ENCODE measurements around the gene TBX6.
"Not testable (repeated sequence)": the region's sequence is repeated elsewhere in the genome, so short reads cannot be mapped to it uniquely, and the experiment has no call there.

The TBX6 gene

DNA sequence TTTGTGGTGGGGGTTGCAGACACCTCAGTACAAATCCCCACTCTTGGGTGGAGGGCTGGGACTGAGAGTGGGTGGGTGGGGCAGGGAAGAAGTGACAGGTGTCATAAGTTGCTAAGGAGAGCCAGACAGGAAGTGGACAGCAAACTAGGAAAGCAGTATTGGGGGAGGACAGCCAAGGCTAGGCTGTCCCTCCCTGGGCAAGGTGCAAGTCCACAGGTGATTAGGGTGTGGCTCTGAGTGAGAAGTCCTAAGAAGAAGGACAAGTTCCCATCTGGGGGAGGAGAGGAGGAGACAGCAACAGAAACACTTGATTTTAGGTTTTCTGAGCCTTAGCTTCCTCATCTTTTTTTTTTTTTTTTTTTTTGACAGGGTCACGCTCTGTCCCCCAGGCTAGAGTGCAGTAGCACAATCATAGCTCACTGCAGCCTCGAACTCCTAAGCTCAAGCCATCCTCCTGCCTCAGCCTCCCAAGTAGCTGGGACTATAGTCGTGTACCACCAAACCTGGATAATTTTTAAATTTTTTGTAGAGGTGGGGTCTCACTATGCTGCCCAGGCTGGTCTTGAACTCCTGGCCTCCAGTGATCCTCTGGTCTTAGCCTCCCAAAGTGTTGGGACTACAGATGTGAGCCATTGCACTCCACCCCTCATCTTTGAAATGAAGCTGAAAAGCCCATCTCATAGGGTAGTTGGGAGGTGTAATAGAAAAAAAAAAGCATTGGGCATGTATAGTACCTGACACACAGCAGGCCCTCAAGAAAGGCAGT is 28.8 kb upstream of the TBX6 start:
- Histone ChIP-seq H3K9me3 (no peaks in the 10 kb centered on the region), H3K27me3 (no peaks in the 10 kb centered on the region), H3K4me3 (ENCODE audit: low read depth in 1 of 2, low read length in 1 of 2) (no peak overlapping the region), H3K27ac (peak overlapping the region; percentile 84), H3K4me1 (ENCODE audit: control insufficient read depth in 1 of 2, insufficient read depth in 1 of 2, low read depth in 1 of 2, low read length in 1 of 2) (peaks cover 30 to 34% of the 10 kb centered on the region in 2 experiments), H3K36me3 (peaks cover 58% of the 10 kb centered on the region)
- TF ChIP-seq CTCF (IDR thresholded peaks at IDR 0.05) = no peak

- TF ChIP-seq CTCF (IDR thresholded peaks at IDR 0.05) = no peak
- H3K36me3 ChIP-seq = peaks cover 69% of the 10 kb centered on the region
- no peaks in the 10 kb centered on the region for H3K27me3 ChIP-seq
- H3K4me1 ChIP-seq (ENCODE audit: control insufficient read depth in 1 of 2, insufficient read depth in 1 of 2, low read depth in 1 of 2, low read length in 1 of 2) = peaks cover 30 to 34% of the 10 kb centered on the region in 2 experiments
- H3K27ac ChIP-seq = no peak overlapping the region
- no peak overlapping the region for H3K4me3 ChIP-seq (ENCODE audit: low read depth in 1 of 2, low read length in 1 of 2)
- H3K9me3 ChIP-seq = no peaks in the 10 kb centered on the region
Observed at GRCh38 chr16:30119428-30119827, 27.7 kb upstream of the TBX6 start.

GRCh38 chr16:30117768-30118167 is 26.0 kb upstream of the TBX6 start:
- no peak for TF ChIP-seq CTCF (IDR thresholded peaks at IDR 0.05)
- no peak overlapping the region for H3K4me3 ChIP-seq (ENCODE audit: low read depth in 1 of 2, low read length in 1 of 2)
- no peaks in the 10 kb centered on the region for H3K27me3 ChIP-seq
- no peaks in the 10 kb centered on the region for H3K9me3 ChIP-seq
- H3K27ac ChIP-seq = no peak overlapping the region
- peaks cover 26 to 28% of the 10 kb centered on the region in 2 experiments for H3K4me1 ChIP-seq (ENCODE audit: control insufficient read depth in 1 of 2, insufficient read depth in 1 of 2, low read depth in 1 of 2, low read length in 1 of 2)
- peaks cover 85% of the 10 kb centered on the region for H3K36me3 ChIP-seq

- Histone ChIP-seq H3K27ac (no peak overlapping the region), H3K36me3 (peaks cover 94% of the 10 kb centered on the region), H3K27me3 (no peaks in the 10 kb centered on the region), H3K4me1 (ENCODE audit: control insufficient read depth in 1 of 2, insufficient read depth in 1 of 2, low read depth in 1 of 2, low read length in 1 of 2) (peaks cover 16 to 17% of the 10 kb centered on the region in 2 experiments), H3K9me3 (no peaks in the 10 kb centered on the region), H3K4me3 (ENCODE audit: low read depth in 1 of 2, low read length in 1 of 2) (no peak overlapping the region)
- TF ChIP-seq CTCF (IDR thresholded peaks at IDR 0.05) = no peak
Observed at GRCh38 chr16:30116291-30117207, 24.8 kb upstream of the TBX6 start.

- Histone ChIP-seq H3K9me3 (no peaks in the 10 kb centered on the region), H3K4me1 (ENCODE audit: control insufficient read depth in 1 of 2, insufficient read depth in 1 of 2, low read depth in 1 of 2, low read length in 1 of 2) (peaks cover 3 to 4% of the 10 kb centered on the region in 2 experiments), H3K27ac (no peak overlapping the region), H3K36me3 (peaks cover 100% of the 10 kb centered on the region), H3K27me3 (no peaks in the 10 kb centered on the region), H3K4me3 (ENCODE audit: low read depth in 1 of 2, low read length in 1 of 2) (no peak overlapping the region)
- no peak for TF ChIP-seq CTCF (IDR thresholded peaks at IDR 0.05)
Observed at GRCh38 chr16:30115238-30115637, 23.5 kb upstream of the TBX6 start.

GRCh38 chr16:30114833-30115232 is 23.1 kb upstream of the TBX6 start:
- H3K4me3 ChIP-seq (ENCODE audit: low read depth in 1 of 2, low read length in 1 of 2); H3K27ac ChIP-seq; H3K4me1 ChIP-seq (ENCODE audit: control insufficient read depth in 1 of 2, insufficient read depth in 1 of 2, low read depth in 1 of 2, low read length in 1 of 2); H3K9me3 ChIP-seq; H3K27me3 ChIP-seq: not testable (repeated sequence)
- peaks cover 100% of the 10 kb centered on the region for H3K36me3 ChIP-seq

All from neutrophil (primary cell).